GM15510 (cell line): ENCODE results near the gene CLEC16A.

Experiments
- POLR2A ChIP-seq: IDR thresholded peaks from 3 replicates; pipeline ENCODE4 v1.6.1; 2011; ENCODE audit warnings: borderline replicate concordance; ENCODE audit not compliant: insufficient read length; ENCODE audit errors: extremely low read depth

The CLEC16A gene

DNA sequence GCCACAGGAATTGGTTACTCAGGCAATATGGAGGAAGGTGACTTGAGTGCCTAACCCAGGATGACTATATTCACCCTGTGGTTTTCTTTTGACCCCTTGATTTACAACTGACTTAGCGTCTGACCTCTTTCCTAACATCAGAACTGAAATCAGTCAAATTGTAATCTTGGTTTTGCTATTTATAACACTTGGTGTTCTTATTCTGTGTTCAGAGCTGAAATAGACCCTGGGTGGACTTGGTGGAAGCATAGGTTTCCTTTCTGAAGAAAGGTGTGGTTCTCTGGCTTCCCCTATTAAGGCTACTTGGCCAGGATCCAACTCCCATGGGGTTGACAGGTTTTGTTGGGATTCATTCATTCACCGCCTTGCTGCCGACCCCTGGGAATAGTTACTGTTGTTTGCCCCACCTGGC is 80.8 kb downstream of the CLEC16A start:
- TF ChIP-seq POLR2A: no peak

DNA sequence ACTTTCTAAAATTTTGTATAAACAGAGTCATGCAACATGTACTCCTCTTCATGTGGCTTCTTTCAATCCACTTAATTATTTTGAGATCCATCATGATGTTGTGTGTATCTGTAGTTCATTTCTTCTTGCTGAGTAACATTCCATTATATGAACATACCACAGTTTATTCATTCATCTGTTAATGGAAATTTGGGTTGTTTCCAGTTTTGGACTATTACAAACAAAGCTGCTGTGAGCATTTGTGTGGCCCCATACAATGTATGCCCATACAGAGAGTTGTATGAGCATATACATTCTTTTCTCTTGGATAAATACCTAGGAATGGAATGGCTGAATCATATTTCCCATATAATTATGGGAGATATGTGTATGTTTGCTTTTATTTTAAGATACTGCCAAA is 85.6 kb downstream of the CLEC16A start:
- TF ChIP-seq POLR2A: no peak

DNA sequence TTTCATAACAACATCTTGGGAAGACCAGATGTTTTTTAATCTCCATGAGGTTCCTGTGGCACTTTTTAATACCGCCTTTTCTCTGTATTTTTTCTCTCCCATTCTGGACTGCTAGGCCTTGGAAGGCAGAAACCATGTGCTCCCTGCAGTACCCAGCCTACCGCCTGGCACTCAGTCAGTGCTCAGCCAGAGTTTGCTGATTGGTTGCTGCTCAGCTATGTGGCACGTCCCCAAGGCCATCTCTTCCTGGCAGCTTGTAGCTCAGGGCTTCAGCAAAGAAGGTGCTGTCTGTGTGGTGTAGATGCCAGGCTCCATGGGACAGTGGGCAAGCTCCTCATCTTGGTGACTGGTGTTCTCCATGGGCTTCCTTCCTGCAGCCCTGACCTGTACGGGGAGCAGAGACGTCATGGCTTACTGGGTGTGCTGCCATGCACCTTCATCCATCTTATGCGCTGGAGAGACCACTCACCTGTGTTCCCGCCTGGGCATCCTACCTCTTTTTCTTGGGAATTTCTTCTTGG is 86.7 kb downstream of the CLEC16A start:
- TF ChIP-seq POLR2A: no peak

DNA sequence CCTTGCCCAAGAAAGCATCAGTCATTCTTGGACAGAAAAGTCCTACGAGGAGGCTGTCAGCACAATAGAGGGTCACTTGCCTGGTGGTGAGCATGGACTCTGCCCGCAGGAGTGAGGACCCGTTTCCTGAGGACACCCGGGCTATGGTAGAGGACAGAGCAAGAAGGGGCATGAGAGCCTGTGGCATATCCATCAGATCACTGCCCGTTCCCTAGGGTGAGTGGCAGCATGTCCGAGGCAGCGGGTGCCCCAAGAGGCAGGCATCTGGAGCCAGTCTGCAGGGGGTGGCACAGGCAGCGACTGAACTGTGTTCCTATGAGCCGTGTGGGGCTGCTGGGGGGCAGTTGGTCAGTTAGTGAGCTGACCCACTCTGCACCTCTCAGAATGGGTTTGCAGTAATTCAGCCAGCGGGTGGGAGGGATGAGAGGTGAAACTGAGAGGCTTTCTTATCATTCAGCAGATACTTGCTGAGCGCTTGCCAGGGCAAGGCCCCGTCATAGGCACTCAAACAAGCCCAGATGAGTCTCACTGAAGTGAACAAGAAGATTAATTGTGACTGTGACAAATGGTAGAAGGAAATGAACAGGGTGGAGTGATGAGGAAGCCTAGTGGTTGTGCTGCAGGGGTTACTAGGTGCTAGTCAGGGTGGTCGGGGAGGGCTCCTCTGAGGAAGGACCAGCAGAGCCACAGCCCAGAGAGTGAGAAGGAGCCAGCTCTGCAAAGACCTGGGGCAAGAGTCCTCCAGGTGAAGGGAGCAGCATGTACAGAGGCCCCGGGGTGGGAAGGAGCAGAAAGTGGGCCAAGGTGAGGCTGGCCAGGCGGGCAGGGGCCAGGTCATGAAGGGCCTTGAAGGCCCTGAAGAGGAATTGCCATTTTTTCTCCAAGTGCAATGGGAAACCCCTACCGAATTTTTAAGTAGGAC is 87.9 kb downstream of the CLEC16A start:
- no peak for TF ChIP-seq POLR2A

DNA sequence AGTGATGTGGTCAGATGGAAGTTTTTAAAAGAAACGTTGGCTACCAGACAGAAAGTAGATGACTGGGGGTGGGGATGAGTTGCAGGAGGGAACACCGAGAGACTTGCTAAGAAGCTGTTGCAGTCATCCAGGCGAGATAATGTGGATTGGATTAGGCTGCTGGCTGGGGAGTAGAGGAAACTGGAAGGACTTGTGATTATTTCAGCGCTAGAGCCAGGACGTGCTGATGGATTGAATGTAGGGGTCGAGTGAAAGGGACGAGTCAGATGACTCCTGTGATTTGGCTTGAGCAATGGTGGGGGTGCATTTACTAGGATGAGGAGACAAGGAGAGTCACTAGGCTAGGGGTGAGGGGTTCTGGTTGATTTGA is 88.5 kb downstream of the CLEC16A start:
- no peak for TF ChIP-seq POLR2A

DNA sequence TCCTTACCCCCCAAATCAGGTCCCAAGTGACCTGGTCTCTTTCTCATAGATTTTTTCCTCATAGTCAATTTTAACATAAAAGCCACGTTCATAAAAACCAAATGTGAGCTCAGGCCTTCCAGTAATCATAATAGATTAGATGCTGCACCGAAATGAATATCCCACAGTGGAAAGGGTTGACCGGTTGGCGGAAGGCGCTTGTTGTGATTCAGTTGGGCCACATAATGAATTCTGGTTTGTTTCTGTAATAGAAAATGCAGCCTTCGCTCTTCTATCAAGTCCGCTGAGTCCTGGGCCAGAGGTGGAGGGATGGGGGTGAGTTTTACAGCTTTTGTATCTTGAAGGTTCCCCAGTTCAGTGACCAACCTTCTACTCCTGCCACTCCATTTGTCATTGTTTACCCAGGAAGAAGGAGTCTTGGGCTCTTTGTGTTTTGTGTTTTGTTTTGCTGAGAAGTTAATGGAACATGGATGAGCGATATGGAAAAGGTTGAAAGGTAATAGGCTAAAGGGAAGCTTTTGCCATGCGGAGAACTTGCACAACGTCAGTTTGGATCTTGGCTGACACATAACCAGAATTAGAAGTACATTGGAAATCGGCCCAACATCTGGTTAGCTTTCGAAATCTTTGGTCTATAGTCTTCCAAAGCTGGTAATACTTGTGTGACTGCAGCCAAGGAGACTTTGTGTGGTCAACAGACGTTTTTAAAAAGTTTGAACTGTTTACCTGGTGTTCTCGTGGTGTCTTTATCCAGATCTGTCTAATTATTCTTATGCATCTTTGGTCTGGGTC is 89.5 kb downstream of the CLEC16A start:
- TF ChIP-seq POLR2A: no peak

DNA sequence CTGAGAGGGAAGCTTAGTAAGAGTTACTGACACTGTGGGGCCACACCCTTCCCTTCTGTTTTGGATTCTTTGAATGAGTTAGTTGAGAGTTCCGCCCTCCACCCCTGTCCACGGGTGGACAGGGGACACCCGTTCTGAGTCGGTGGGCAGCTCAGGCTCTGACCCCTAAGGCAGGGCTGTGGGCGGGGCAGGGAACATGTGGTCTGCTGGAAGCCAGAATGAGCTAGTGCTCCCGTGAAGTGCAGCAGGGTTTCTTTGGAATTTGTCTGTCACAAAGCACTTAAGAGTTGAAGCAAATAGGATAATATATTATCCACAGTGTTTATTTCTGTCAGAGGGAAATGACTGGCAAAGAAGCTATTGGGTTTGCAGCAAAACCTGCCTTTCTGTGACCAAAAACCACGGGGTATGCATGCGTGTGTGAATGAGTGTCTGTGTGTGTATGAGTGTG is 90.1 kb downstream of the CLEC16A start:
- TF ChIP-seq POLR2A: no peak

DNA sequence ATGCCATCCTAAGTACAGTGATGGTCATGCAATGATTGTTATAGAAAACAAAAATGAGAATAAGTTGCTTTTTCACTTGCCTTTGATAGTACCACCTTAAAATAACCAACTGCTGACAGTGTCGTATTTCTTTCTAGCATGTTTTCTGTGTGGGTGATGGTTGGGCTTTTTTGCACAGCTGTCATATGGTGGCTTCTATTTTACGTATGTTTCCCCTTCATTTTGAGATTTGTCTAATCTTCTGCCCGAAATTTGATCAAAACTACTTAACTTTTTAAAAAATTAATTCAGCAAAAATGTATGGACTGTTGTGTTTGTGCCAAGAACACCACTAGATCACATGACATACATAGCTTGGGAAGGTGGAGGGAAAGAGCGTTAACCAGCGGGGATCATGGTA is 90.7 kb downstream of the CLEC16A start:
- no peak for TF ChIP-seq POLR2A

DNA sequence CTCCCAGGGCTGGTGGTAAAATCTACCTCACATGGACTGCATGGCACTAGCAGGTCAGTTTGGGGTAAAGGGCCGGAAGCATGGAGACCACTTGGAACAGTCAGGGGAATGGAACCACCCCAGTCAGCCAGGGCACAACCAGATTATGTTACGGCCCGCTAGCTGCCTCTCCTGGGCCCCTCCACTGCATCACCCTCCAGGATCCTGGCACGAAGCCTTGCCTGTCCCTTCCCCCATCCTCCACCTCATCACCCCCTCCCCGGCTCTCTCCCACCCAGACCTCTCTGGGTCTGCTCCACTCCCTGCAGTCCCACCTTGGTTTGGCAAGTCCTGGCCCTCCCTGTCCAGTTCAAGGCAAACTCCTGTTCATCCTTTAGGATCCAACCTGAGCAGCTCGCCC is 91.7 kb downstream of the CLEC16A start:
- no peak for TF ChIP-seq POLR2A

DNA sequence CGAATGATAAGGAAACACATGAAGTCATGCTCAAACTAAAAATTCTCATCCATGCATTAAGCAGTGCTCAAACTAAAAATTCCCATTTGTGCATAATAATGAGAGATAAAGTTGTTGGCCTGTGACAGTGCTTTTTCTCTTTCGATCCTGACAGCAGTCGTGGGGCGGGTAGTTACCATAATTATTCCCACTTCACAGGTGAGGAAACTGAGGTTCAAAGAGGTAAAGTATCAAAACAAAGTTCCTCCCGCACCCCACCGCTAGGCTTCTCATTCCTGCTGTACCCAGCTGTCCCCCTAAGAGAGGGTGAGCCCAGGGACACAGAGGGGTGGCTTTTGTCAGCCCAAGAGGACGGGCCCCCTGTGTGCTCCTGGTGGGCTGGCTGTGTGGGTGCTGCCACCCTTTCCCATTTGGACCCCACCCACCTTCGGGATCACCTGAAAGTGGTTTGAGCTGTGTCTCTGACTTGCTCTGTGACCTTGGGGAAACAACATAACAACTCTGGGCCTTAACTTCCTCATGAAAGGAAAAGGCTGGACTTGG is 92.6 kb downstream of the CLEC16A start:
- TF ChIP-seq POLR2A: no peak

DNA sequence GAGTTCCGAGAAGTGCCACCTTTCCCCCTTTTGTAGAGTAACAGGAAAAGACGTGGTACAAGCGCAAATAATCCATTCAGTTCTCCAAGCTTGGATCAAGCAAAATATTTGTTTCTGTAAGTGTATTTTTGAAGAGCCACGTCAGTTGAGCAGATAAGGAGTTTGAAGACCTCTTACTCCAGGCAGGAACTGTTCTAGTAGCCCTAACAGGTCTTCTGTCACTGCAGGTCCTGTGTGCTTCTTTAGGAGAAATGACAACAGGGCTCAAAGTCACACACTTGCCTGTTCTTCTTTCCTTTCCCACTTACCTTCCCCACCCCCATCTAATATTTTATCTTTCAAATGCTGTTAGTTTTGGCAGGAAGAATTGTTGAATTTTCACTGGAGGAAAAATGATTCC is 93.9 kb downstream of the CLEC16A start:
- TF ChIP-seq POLR2A: no peak

DNA sequence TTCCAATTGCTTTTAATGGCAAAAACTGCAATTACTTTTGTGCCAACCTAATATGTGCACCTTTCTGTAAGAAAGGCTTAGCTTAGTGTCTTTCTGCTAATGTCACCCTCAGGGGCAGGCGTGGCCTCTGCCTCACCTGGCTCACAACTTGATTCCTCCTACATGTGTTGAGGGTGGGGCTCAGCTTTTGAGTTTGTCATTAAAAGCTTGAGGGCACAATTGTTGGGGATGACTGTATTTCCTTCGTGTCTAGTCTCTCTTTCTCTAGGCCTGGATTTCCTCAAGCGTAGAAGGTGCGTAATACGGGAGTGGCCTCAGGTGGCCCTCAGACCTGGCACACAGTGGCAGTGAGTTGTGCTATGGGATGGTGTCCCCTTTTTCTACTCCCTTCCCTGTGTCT is 94.4 kb downstream of the CLEC16A start:
- no peak for TF ChIP-seq POLR2A

DNA sequence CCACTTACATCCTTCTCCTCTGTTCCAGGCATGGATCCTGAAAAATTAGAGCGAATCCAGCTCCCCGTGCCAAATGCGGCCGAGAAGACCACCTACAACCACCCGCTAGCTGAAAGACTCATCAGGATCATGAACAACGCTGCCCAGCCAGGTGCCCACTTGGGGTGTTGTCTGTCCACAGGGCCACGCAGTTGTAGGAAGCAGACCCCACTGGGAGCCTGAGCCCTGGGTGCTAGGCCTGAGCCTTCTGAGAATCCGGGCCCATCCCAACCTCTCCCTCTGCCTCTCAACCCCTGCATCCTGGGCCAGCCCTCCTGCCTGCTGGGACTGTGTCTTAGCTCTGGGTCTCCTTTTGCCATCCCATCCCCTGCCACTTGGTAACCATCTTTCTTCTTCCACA is 95.4 kb downstream of the CLEC16A start:
- no peak for TF ChIP-seq POLR2A

DNA sequence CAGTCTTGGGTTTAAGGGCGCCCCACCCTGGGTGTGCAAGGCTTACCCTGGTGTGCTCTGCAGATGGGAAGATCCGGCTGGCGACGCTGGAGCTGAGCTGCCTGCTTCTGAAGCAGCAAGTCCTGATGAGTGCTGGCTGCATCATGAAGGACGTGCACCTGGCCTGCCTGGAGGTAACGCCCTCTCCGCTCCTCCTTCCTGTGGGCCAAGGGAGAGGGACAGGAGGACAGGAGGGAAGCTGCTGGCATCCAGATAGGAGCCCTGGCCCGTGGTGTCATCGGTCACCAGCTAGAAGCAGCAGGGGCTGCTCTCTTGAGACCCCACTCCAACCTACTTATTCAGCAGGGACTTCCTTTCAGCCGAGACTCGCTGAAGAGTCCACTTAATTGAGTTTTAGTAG is 97.8 kb downstream of the CLEC16A start:
- no peak for TF ChIP-seq POLR2A

DNA sequence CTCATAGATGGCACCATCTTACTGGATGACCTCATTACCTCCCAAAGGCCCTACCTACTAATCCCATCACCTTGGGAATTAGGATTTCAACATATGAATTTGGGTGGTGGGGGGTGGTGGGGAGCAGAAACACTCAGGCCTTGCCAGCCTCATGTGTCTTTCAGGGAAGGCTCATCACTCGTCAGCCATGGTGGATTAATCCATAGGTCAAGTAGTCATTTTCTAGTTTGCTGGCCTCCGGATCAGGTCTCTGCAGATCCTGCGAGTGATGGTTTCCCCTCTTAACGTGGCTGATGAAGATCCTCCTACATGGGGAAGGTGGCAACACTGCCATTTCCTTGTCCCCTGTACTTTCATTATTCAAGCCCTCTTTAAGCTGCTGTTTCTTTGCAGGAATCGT is 101.1 kb downstream of the CLEC16A start:
- TF ChIP-seq POLR2A: no peak
